NCI-H2227 (cell line): ENCODE measurements around the gene RHOA.
"Not testable (repeated sequence)": the region's sequence is repeated elsewhere in the genome, so short reads cannot be mapped to it uniquely, and the experiment has no call there.

Source experiments
- DNase-seq: peaks from one replicate; lab custom pipeline; 2025; ENCODE audit not compliant: unreplicated experiment; lab: John Stamatoyannopoulos, UW

Gene RHOA

DNA sequence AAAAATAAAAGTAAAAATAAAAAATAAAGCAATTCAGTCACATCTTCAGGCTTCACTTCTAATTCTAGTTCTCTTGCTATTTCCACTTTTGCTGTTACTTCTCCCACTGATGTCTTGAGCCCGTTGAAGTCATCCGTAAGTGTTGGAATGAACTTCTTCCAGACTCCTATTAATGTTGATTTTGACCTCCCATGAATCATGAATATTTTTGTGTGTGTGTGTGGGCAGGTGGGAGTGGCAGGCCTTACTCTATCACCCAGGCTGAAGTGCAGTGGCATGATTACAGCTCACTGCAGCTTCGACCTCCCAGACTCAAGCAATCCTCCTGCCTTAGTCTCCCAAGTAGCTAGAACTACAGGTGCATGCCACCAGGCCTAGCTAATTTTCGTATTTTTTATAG, 82.6 kb downstream of the RHOA start:
- DNase-seq: no peak

DNA sequence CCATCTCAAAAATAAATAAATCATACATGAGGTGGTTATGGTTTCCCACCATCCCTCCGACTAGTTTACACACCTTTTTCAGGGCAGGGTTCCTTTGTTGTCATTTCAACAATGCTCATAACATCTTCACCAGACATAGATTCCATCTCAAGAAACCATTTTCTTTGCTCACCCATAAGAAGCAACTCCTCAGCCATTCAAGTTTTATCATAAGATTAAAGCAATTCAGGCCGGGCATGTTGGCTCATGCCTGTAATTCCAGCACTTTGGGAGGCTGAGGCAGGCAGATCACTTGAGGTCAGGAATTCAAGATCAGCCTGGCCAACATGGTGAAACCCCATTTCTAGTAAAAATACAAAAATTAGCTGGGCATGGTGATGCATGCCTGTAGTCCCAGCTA, 83.4 kb downstream of the RHOA start:
- DNase-seq: not testable (repeated sequence)

DNA sequence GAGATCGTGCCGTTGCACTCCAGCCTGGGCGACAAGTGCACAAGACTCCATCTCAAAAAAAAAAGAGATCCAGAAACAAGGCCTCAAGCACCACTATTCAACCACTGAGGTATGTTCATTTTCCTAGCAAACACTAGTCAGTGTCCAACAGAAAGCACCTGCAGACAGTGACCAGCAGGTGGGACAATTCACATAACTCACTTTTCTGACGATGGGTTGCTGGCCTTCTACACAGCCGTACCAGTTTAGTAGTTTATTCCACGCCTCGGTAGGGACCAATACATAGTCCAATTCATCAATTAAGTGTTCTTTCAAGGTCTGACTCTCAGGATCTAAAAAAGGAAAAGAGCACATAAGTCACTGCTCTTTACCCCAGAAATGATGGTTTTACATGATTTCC, 84.3 kb downstream of the RHOA start:
- DNase-seq: no peak

DNA sequence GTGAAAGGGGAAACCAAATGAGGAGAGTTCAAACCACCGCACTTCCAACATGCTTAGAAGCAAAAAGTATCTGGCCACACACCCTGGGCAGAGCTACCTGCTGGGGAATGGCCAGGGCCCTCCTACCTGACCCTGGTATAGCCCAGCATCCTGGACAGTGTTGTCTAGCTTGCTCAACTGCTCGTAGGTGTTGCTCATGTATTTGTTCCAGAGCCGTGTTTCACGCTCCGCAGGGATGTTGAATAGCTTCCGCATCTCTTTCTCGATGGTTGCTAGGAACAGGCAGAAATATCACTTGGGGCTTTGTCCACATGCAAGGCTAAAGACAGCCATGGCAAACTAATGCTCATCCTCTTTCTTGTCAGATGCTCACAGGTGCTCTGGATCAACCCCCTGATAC, 87.0 kb downstream of the RHOA start:
- no peak for DNase-seq

DNA sequence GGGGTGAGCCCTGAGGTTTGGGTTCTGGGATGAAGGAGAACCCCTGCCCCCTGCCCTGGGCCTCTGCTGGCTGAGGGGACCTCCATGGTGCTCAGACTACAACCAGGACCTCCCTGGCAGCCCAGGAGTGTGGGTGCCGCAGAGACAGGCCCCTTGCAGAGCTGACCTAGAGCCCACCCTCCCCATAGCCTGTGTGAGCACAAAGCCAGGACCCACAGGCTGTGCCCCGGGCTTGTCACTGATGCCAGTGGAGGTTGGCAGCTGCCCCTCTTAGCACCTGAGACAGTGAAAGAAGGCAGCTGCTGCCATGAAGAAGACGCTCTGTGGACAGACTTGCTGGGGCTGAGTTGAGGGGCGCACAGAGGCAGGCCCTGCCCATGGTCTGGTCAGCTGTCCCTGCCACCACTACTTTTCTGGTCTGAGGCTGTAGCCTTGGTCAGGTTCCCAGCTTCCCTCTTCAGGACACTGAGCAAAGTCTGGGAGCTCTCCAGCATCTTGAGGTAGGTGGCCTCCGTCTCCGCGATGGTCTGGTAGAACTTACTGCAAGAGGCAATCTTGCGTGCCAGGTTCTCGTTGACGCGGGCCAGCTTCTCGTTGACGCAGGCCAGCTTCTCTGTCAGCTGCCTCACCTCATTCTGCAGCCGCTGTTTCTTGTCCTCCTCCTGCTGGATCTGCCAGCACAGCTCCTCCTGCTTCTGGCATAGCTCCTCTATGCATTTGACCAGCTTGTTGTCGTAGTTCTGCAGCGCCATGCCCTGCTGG, 94.9 kb downstream of the RHOA start:
- no peak for DNase-seq

DNA sequence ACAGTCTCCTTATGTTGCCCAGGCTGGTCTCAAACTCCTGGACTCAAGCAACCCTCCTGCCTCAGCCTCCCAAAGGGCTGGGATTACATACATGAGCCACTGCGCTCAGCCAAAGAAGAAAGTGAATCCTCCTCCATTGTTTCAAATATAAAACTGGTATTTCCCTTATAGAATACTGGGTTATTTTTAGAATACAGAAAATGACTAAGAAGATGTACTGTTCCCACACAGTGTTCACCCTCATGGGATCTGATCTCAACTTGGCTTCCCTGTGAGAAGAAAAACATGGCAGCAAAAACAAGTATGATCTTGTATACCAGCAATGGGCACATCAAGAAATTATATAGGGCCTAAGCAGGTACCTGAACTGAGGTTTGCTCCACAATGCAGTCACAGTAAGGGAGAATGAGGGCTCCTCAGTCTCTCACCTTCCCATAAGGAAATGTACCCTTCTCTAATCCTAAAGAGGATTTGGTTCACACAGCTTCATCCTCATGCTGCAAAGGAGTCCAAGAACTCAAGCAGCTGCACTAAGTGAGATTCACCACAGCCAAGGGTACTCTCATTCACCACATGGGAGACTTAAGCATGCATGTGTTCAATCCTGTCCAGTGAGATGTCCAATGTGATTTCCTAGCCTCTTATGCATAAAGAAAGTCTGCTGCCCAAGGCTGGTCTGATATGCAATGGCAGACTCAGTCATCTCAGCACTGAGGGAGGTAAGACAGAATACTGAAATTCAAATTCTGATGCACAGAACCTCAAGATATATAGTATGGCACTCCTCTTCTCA, 97.7 kb downstream of the RHOA start:
- DNase-seq: no peak

DNA sequence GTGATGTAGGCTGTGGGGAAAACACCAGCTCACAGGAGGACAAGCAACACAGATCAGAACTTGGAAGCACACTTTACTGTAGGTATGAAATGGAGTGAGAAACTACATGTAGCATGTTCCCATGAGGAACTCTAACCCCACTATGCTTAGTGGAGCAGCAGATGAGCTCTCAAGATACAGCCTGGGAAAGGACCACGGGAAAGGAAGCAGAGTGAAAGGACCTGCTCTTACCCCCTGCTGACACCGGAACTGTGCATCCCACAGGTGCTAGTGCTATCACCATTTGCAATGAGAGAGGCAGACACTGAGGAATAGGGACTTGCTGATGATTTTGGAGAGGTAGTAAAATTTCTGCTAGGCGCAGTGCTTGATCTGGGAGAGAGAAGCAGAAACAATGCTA, 100.5 kb downstream of the RHOA start:
- no peak for DNase-seq

DNA sequence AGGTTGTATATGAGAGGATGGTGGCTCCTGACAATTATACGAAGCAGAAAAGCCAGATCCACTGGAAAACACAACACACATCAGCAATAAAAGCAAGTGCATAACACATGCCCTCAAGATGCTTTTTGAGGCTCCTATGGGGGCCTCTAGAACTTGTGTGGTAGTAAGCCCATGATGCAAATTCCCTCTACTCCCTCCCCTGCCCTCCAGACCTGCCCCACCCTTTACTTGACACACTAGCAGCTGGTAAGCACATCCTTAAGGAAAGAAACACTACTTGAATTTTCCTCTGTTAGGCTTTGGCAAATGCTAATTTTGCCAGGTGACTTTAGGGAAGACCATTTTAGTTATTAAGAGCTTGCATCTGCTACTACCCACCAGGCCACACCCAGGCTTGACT, 101.1 kb downstream of the RHOA start:
- no peak for DNase-seq
